ENCODE data around the gene DHX58. TPM values are rescaled to one million over a fixed set of nuclear protein-coding genes. Genes with fewer than 3 reads are reported as not detected.
A peak's percentile ranks its signal among the peaks of the same experiment; 100 is the strongest.

The DHX58 gene
- total and polyA plus RNA-seq, 7 donors = 1.3 to 4.2 (median 2.8) TPM

- Histone ChIP-seq H3K4me3 (peak overlapping the region; percentile 39), H3K27ac (no peak overlapping the region), H3K36me3 (ENCODE audit: insufficient read depth in 1 of 2, low read depth in 1 of 2) (peaks cover 0 to 15% of the 10 kb centered on the region in 2 donors), H3K4me1 (peaks cover 17% of the 10 kb centered on the region), H3K27me3 (ENCODE audit: insufficient read depth in 3 of 3, low read length in 2 of 3) (no peaks in the 10 kb centered on the region), H3K9me3 (no peaks in the 10 kb centered on the region)
- ATAC-seq (peak; percentile 68 to 90 (median 82)), DNase-seq (peak; percentile 78 to 83)
- 55 to 63% (median 55%) methylated on average over 44 to 51 of the region's 51 CpGs for WGBS, 3 donors
- no peak for TF ChIP-seq CTCF (IDR thresholded peaks at IDR 0.05)
- intact Hi-C loops (cut with DNase I) = no loop called here
Observed at GRCh38 chr17:42107597-42108576, 4.6 kb downstream of the DHX58 start.

GRCh38 chr17:42107124-42107523, 5.4 kb downstream of the DHX58 start:
- intact Hi-C loops (cut with DNase I) = no loop called here
- H3K4me3 ChIP-seq = peak overlapping the region; percentile 39

GRCh38 chr17:42106009-42106408, 6.5 kb downstream of the DHX58 start:
- WGBS, 3 donors = 90 to 94% (median 94%) methylated on average over 2 of the region's 2 CpGs
- H3K36me3 ChIP-seq (ENCODE audit: insufficient read depth in 1 of 2, low read depth in 1 of 2) = peaks cover 0 to 15% of the 10 kb centered on the region in 2 donors
- H3K4me3 ChIP-seq = no peak overlapping the region
- H3K27ac ChIP-seq = no peak overlapping the region
- TF ChIP-seq CTCF (IDR thresholded peaks at IDR 0.05) = no peak
- no peak for DNase-seq
- intact Hi-C loops (cut with DNase I) = no loop called here
- no peaks in the 10 kb centered on the region for H3K9me3 ChIP-seq
- ATAC-seq = no peak
- no peaks in the 10 kb centered on the region for H3K27me3 ChIP-seq (ENCODE audit: insufficient read depth in 3 of 3, low read length in 2 of 3)
- H3K4me1 ChIP-seq = peaks cover 11% of the 10 kb centered on the region

More at GRCh38 chr17:42107124-42107523, 5.4 kb downstream of the DHX58 start:
- 76 to 81% (median 80%) methylated on average over 6 of the region's 6 CpGs for WGBS, 3 donors
- Histone ChIP-seq H3K27ac (no peak overlapping the region), H3K4me1 (peaks cover 17% of the 10 kb centered on the region), H3K36me3 (ENCODE audit: insufficient read depth in 1 of 2, low read depth in 1 of 2) (peaks cover 0 to 15% of the 10 kb centered on the region in 2 donors), H3K27me3 (ENCODE audit: insufficient read depth in 3 of 3, low read length in 2 of 3) (no peaks in the 10 kb centered on the region), H3K9me3 (no peaks in the 10 kb centered on the region)
- no peak for TF ChIP-seq CTCF (IDR thresholded peaks at IDR 0.05)
- ATAC-seq (no peak), DNase-seq (no peak)

GRCh38 chr17:42104264-42104663, 8.2 kb downstream of the DHX58 start:
- Histone ChIP-seq H3K27ac (no peak overlapping the region), H3K9me3 (no peaks in the 10 kb centered on the region), H3K4me3 (no peak overlapping the region), H3K36me3 (ENCODE audit: insufficient read depth in 1 of 2, low read depth in 1 of 2) (peaks cover 0 to 15% of the 10 kb centered on the region in 2 donors), H3K4me1 (peaks cover 10% of the 10 kb centered on the region), H3K27me3 (ENCODE audit: insufficient read depth in 3 of 3, low read length in 2 of 3) (no peaks in the 10 kb centered on the region)
- no peak for TF ChIP-seq CTCF (IDR thresholded peaks at IDR 0.05)
- DNase-seq (no peak), ATAC-seq (no peak)
- intact Hi-C loops (cut with DNase I) = no loop called here
- WGBS, 3 donors = 80 to 91% (median 84%) methylated on average over 3 of the region's 3 CpGs
